OCI-LY1 (cell line): ENCODE results near the gene CDH1.

Source experiments
- H2AFZ ChIP-seq: fragments of 200-600 bp; sonication (generic), shearing (Covaris generic); 2 replicates; pipeline ENCODE4 v1.6.0; 2014; ENCODE audit warnings: antibody characterized with exemption, mild to moderate bottlenecking, low read length
- H3F3A ChIP-seq: fragments of 200-600 bp; sonication (generic), shearing (Covaris generic); 2 replicates; pipeline ENCODE4 v1.6.0; 2014; ENCODE audit warnings: mild to moderate bottlenecking, antibody characterized with exemption, low read length, moderate library complexity; ENCODE audit not compliant: insufficient read depth
- H3K27ac ChIP-seq: fragments of 200-600 bp; sonication (generic); 2 replicates; pipeline ENCODE4 v1.5.1; 2014; ENCODE audit warnings: low read length, mixed run types, mild to moderate bottlenecking, low read depth; ENCODE audit not compliant: poor library complexity, severe bottlenecking
- H3K27me3 ChIP-seq: fragments of 200-600 bp; sonication (generic); 2 replicates; pipeline ENCODE4 v1.6.0; 2014; ENCODE audit warnings: antibody characterized with exemption, mild to moderate bottlenecking, low read length, moderate library complexity; ENCODE audit not compliant: insufficient read depth
- H3K36me3 ChIP-seq: fragments of 200-600 bp; sonication (generic); 2 replicates; pipeline ENCODE4 v1.6.1; 2014; ENCODE audit warnings: mild to moderate bottlenecking, antibody characterized with exemption, low read length, moderate library complexity, mixed read lengths; ENCODE audit not compliant: insufficient read depth
- H3K4me1 ChIP-seq: fragments of 200-600 bp; sonication (generic); 2 replicates; pipeline ENCODE4 v1.5.1; 2014; ENCODE audit warnings: mild to moderate bottlenecking, low read length, moderate library complexity; ENCODE audit not compliant: insufficient read depth, severe bottlenecking
- H3K4me2 ChIP-seq: fragments of 200-600 bp; sonication (generic), shearing (Covaris generic); 2 replicates; pipeline ENCODE4 v1.6.1; 2014; ENCODE audit warnings: low read length
- H3K4me3 ChIP-seq: fragments of 200-600 bp; sonication (generic); 2 replicates; pipeline ENCODE4 v1.5.1; 2014; ENCODE audit warnings: low read length, low read depth, mild to moderate bottlenecking, mixed read lengths; ENCODE audit not compliant: poor library complexity, severe bottlenecking
- H3K79me2 ChIP-seq: fragments of 200-600 bp; shearing (Covaris generic); 2 replicates; pipeline ENCODE4 v1.6.1; 2016; ENCODE audit warnings: mixed run types, low read length, mixed read lengths; ENCODE audit not compliant: insufficient read depth
- H3K9ac ChIP-seq: fragments of 200-600 bp; sonication (generic), shearing (Covaris generic); 2 replicates; pipeline ENCODE4 v1.6.1; 2014; ENCODE audit warnings: mild to moderate bottlenecking, low read length, mixed read lengths
- H3K9me2 ChIP-seq: fragments of 200-600 bp; sonication (generic), shearing (Covaris generic); 2 replicates; pipeline ENCODE4 v1.6.1; 2014; ENCODE audit warnings: low read depth, mild to moderate bottlenecking, low read length, mixed read lengths
- H3K9me3 ChIP-seq: fragments of 200-600 bp; shearing (Covaris generic); 2 replicates; pipeline ENCODE4 v1.6.1; 2014; ENCODE audit warnings: low read length, mixed read lengths
- H4K20me1 ChIP-seq: fragments of 200-600 bp; sonication (generic), shearing (Covaris generic); 2 replicates; pipeline ENCODE4 v1.6.0; 2016; ENCODE audit warnings: mild to moderate bottlenecking, low read length; ENCODE audit not compliant: insufficient read depth
- CTCF ChIP-seq: fragments of 200-600 bp; sonication (generic), shearing (Covaris generic); IDR thresholded peaks from 2 replicates; pipeline ENCODE4 v1.5.1; 2017; ENCODE audit warnings: mild to moderate bottlenecking, antibody characterized with exemption, low read length, moderate library complexity, mixed read lengths
- EZH2 ChIP-seq: fragments of 200-600 bp; sonication (generic), shearing (Covaris generic); IDR thresholded peaks from 2 replicates; pipeline ENCODE4 v1.8.0; 2017; ENCODE audit warnings: borderline replicate concordance, mixed run types, mild to moderate bottlenecking, antibody characterized with exemption, low read length, moderate library complexity, mixed read lengths

CDH1 gene

GRCh38 chr16:68737730-68738629, 888 bp downstream of the CDH1 start:
- Histone ChIP-seq H3K9ac (no peak overlapping the region), H3K79me2 (no peaks in the 10 kb centered on the region), H2AFZ (no peak overlapping the region), H3K4me3 (no peak overlapping the region), H3K9me3 (no peaks in the 10 kb centered on the region), H3F3A (no peaks in the 10 kb centered on the region), H3K36me3 (no peaks in the 10 kb centered on the region), H3K9me2 (no peaks in the 10 kb centered on the region), H3K4me2 (no peak overlapping the region), H4K20me1 (no peaks in the 10 kb centered on the region), H3K27ac (no peak overlapping the region), H3K27me3 (no peaks in the 10 kb centered on the region; the same call in 1 of the 2 replicates), H3K4me1 (no peaks in the 10 kb centered on the region)
- TF ChIP-seq CTCF (no peak), EZH2 (no peak)

- H3K9me2 ChIP-seq: no peaks in the 10 kb centered on the region
- H3K36me3 ChIP-seq: no peaks in the 10 kb centered on the region
- no peaks in the 10 kb centered on the region for H3K79me2 ChIP-seq
- no peak overlapping the region for H3K27ac ChIP-seq
- no peak for TF ChIP-seq EZH2
- H3K4me1 ChIP-seq: no peaks in the 10 kb centered on the region
- H3K4me3 ChIP-seq: no peak overlapping the region
- H3K4me2 ChIP-seq: no peak overlapping the region
- no peaks in the 10 kb centered on the region for H3K27me3 ChIP-seq
- no peaks in the 10 kb centered on the region for H3F3A ChIP-seq
- H2AFZ ChIP-seq: no peak overlapping the region
- no peaks in the 10 kb centered on the region for H3K9me3 ChIP-seq
- no peaks in the 10 kb centered on the region for H4K20me1 ChIP-seq
- no peak overlapping the region for H3K9ac ChIP-seq
Measured at GRCh38 chr16:68739964-68740627, 3.0 kb downstream of the CDH1 start.

- H3K9ac ChIP-seq: no peak overlapping the region
- no peaks in the 10 kb centered on the region for H3K9me3 ChIP-seq
- H4K20me1 ChIP-seq: no peaks in the 10 kb centered on the region
- H3K4me3 ChIP-seq: no peak overlapping the region
- no peak overlapping the region for H2AFZ ChIP-seq
- no peaks in the 10 kb centered on the region for H3K27me3 ChIP-seq
- no peaks in the 10 kb centered on the region for H3K36me3 ChIP-seq
- H3K4me1 ChIP-seq: no peaks in the 10 kb centered on the region
- no peaks in the 10 kb centered on the region for H3K9me2 ChIP-seq
- H3K79me2 ChIP-seq: no peaks in the 10 kb centered on the region
- H3K4me2 ChIP-seq: no peak overlapping the region
- no peaks in the 10 kb centered on the region for H3F3A ChIP-seq
- TF ChIP-seq EZH2 (no peak), CTCF (no peak)
- H3K27ac ChIP-seq: no peak overlapping the region
Measured at GRCh38 chr16:68740628-68741346, 3.7 kb downstream of the CDH1 start.
